ENCODE results near the gene ATP1B4. TPM values are rescaled to one million over a fixed set of nuclear protein-coding genes. Genes with fewer than 3 reads are reported as not detected.

Gene ATP1B4
- total RNA-seq, 1 experiment from 2014 or later = not detected

DNA sequence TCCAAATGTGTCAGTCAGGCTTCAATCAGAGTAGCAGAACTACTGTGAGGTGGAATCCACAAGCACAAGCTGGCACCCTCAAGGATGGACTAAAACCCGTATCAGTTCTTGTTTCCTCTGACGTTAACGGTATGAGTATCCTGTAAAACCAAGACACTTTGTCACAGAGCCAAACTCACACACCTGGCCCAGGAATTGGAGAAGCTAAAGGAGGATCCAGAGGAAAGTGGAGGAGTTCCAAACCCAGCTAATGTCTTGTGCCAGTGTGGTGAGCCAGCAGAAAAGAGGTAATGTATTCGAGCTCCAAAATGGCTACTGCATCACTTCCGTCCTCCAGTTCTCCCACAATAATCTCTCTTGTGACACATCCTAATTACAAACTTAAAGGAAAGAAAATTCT is 44.7 kb downstream of the ATP1B4 start:
- H3K4me3 Mint-ChIP-seq (ENCODE audit: unreplicated experiment) = no peak overlapping the region
- DNase-seq (ENCODE audit: unreplicated experiment) = no peak

DNA sequence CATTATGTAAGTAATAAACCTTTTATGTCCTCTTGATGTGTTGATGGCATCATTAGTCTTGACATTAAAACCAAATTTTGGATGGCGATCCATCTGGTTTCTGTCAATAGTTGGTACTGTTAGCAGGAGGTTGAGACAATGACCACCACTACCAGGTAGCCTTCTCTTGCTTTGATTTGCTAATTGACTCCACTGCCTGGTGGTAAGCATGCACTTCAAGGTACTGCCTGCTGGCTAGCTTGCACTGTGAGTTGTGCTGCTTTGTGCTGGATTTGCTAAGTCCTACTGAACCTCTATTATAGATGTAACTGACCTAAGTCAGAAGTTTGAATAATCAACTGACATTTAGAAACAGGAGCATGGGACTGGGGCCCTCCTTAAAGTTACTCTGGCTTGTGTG is 46.3 kb downstream of the ATP1B4 start:
- intact Hi-C loops (cut with micrococcal nuclease) = no loop called here
- Mint-ChIP-seq H3K4me3 (ENCODE audit: unreplicated experiment) (no peak overlapping the region), H3K27me3 (ENCODE audit: insufficient read depth, unreplicated experiment) (peaks cover 15% of the 10 kb centered on the region), H3K27ac (ENCODE audit: low read depth, unreplicated experiment) (no peak overlapping the region), H3K9me3 (ENCODE audit: unreplicated experiment) (no peaks in the 10 kb centered on the region), H3K36me3 (ENCODE audit: insufficient read depth, unreplicated experiment) (no peaks in the 10 kb centered on the region), H3K4me1 (ENCODE audit: insufficient read depth, unreplicated experiment) (no peaks in the 10 kb centered on the region)
- BruUV-seq (replicated peaks) = no TSS peak
- TF ChIP-seq, protein P1, sequence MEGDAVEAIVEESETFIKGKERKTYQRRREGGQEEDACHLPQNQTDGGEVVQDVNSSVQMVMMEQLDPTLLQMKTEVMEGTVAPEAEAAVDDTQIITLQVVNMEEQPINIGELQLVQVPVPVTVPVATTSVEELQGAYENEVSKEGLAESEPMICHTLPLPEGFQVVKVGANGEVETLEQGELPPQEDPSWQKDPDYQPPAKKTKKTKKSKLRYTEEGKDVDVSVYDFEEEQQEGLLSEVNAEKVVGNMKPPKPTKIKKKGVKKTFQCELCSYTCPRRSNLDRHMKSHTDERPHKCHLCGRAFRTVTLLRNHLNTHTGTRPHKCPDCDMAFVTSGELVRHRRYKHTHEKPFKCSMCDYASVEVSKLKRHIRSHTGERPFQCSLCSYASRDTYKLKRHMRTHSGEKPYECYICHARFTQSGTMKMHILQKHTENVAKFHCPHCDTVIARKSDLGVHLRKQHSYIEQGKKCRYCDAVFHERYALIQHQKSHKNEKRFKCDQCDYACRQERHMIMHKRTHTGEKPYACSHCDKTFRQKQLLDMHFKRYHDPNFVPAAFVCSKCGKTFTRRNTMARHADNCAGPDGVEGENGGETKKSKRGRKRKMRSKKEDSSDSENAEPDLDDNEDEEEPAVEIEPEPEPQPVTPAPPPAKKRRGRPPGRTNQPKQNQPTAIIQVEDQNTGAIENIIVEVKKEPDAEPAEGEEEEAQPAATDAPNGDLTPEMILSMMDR (IDR thresholded peaks at IDR 0.05; ENCODE audit: unreplicated experiment) = no peak
- POLR2A ChIA-PET = no interaction called here
- DNase-seq (ENCODE audit: unreplicated experiment) = no peak
- CTCF ChIA-PET = no interaction called here

More for the DNA sequence above, 44.7 kb downstream of the ATP1B4 start:
- TF ChIP-seq, protein P1 (IDR thresholded peaks at IDR 0.05; ENCODE audit: unreplicated experiment) = no peak
- Mint-ChIP-seq H3K4me1 (ENCODE audit: insufficient read depth, unreplicated experiment) (no peaks in the 10 kb centered on the region), H3K27ac (ENCODE audit: low read depth, unreplicated experiment) (no peak overlapping the region), H3K36me3 (ENCODE audit: insufficient read depth, unreplicated experiment) (no peaks in the 10 kb centered on the region), H3K27me3 (ENCODE audit: insufficient read depth, unreplicated experiment) (peaks cover 30% of the 10 kb centered on the region), H3K9me3 (ENCODE audit: unreplicated experiment) (no peaks in the 10 kb centered on the region)
- POLR2A ChIA-PET = no interaction called here
- CTCF ChIA-PET = interaction anchor here (0.5 kb wide), 1 partner anchor 71 kb away, joined by 3 read pairs; no protein-coding TSS in a partner anchor
- intact Hi-C loops (cut with micrococcal nuclease) = no loop called here
- BruUV-seq (replicated peaks) = no TSS peak

DNA sequence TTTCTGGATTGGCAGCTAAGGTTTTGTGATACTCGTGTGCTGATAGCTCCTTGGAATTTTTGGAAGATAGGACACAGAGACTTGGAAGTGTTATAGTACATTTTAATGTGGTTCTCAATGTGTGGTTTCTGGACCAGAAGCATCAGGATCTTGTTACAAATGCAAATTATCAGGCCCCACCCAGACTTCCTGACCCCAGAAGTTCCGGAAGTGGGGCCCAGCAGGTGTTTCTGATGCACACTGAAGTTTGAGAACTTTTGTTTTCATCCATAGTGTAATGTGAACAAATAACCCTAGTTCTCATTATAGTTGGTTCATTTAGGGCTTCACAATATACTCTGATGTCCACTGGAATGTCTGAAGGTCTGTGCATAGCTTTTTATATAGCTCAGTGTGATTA is 57.6 kb downstream of the ATP1B4 start:
- Mint-ChIP-seq H3K27me3 (ENCODE audit: insufficient read depth, unreplicated experiment) (peaks cover 43% of the 10 kb centered on the region), H3K36me3 (ENCODE audit: insufficient read depth, unreplicated experiment) (no peaks in the 10 kb centered on the region), H3K4me3 (ENCODE audit: unreplicated experiment) (no peak overlapping the region), H3K9me3 (ENCODE audit: unreplicated experiment) (no peaks in the 10 kb centered on the region), H3K4me1 (ENCODE audit: insufficient read depth, unreplicated experiment) (no peaks in the 10 kb centered on the region), H3K27ac (ENCODE audit: low read depth, unreplicated experiment) (no peak overlapping the region)
- POLR2A ChIA-PET = no interaction called here
- TF ChIP-seq, protein P1 (IDR thresholded peaks at IDR 0.05; ENCODE audit: unreplicated experiment) = no peak
- intact Hi-C loops (cut with micrococcal nuclease) = no loop called here
- BruUV-seq (replicated peaks) = no TSS peak
- CTCF ChIA-PET = interaction anchor here (0.6 kb wide), 1 partner anchor 32 kb away, joined by 3 read pairs; no protein-coding TSS in a partner anchor
- no peak for DNase-seq (ENCODE audit: unreplicated experiment)

DNA sequence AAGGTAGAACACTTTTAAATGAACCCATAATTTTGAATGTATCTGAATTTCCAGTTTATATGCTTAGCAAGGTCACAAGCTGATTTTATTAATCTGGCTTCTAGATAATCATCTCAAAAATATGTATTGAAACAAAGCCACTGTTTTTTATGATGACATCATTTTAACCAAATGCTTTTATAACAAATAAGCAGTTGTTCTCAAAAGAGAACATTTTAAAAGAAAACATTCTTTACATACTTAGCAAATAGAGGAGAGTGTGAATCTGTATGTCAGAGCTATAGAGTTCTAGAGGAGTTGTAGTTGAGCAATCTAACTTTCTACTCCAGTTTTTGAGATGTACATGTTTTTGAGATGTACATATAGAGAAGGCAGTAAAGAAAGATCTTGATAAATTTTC is 64.7 kb downstream of the ATP1B4 start:
- intact Hi-C loops (cut with micrococcal nuclease) = no loop called here
- no peak for DNase-seq (ENCODE audit: unreplicated experiment)
- BruUV-seq (replicated peaks) = no TSS peak
- ChIA-PET POLR2A (interaction anchor here (0.6 kb wide), 1 partner anchor 68 kb away, joined by 3 read pairs; no protein-coding TSS in a partner anchor), CTCF (interaction anchor here (0.6 to 1.0 kb wide), 4 partner anchors 7 to 214 kb away, joined by 3 to 4 read pairs (median 3); no protein-coding TSS in a partner anchor)
- Mint-ChIP-seq H3K4me3 (ENCODE audit: unreplicated experiment) (no peak overlapping the region), H3K27me3 (ENCODE audit: insufficient read depth, unreplicated experiment) (peaks cover 33% of the 10 kb centered on the region), H3K4me1 (ENCODE audit: insufficient read depth, unreplicated experiment) (peaks cover 6% of the 10 kb centered on the region), H3K9me3 (ENCODE audit: unreplicated experiment) (no peaks in the 10 kb centered on the region), H3K27ac (ENCODE audit: low read depth, unreplicated experiment) (no peak overlapping the region), H3K36me3 (ENCODE audit: insufficient read depth, unreplicated experiment) (no peaks in the 10 kb centered on the region)
- TF ChIP-seq, protein P1 (IDR thresholded peaks at IDR 0.05; ENCODE audit: unreplicated experiment) = no peak
